ENCODE results near the gene NTSR1. TPM values are rescaled to one million over a fixed set of nuclear protein-coding genes. Genes with fewer than 3 reads are reported as not detected.
A peak's percentile ranks its signal among the peaks of the same experiment; 100 is the strongest.

NTSR1 gene
- total and polyA plus RNA-seq, 2 of the 13 experiments (the other 11 are each of a cell fraction or from before 2014, with no cell fraction given) = 0.09 to 0.12 TPM

- TF ChIP-seq FOXO1 (CRISPR knock-in tag; IDR thresholded peaks at IDR 0.05) (peak; percentile 44; the same call in 1 of the 2 replicates), SOX13 (IDR thresholded peaks at IDR 0.05) (peak; percentile 37; the same call in 1 of the 2 replicates), SOX13 (CRISPR knock-in tag; conservative IDR thresholded peaks at IDR 0.05 in 1 of 2, IDR thresholded peaks at IDR 0.05 in 1 of 2) (no peak), ZNF362 (CRISPR knock-in tag; IDR thresholded peaks at IDR 0.05; ENCODE audit: borderline replicate concordance) (0 out of 2 replicates have a peak, but pooled peaks have one; percentile 22), KDM5B (CRISPR knock-in tag; IDR thresholded peaks at IDR 0.05; ENCODE audit: borderline replicate concordance) (peak; percentile 55), ZFAT (CRISPR knock-in tag; conservative IDR thresholded peaks at IDR 0.05) (no peak), ZNF205 (CRISPR knock-in tag; IDR thresholded peaks at IDR 0.05) (peak; percentile 52; the same call in 1 of the 2 replicates), PHF21A (CRISPR knock-in tag; IDR thresholded peaks at IDR 0.05) (no peak; the same call in 1 of the 2 replicates), IRX3 (CRISPR knock-in tag; IDR thresholded peaks at IDR 0.05; ENCODE audit: borderline replicate concordance, low read depth) (no peak), ADNP (CRISPR knock-in tag; IDR thresholded peaks at IDR 0.05) (no peak), TOPORS (CRISPR knock-in tag; IDR thresholded peaks at IDR 0.05) (no peak), GMEB1 (CRISPR knock-in tag; IDR thresholded peaks at IDR 0.05; ENCODE audit: borderline replicate concordance) (no peak), SALL1 (CRISPR knock-in tag; IDR thresholded peaks at IDR 0.05) (peak; percentile 51; the same call in 1 of the 2 replicates), CHD2 (IDR thresholded peaks at IDR 0.05; ENCODE audit: low read depth, low read length) (no peak), PAXIP1 (CRISPR knock-in tag; conservative IDR thresholded peaks at IDR 0.05) (peak; percentile 75), CTCF (CRISPR knock-in tag; IDR thresholded peaks at IDR 0.05) (peak; percentile 20; the same call in 1 of the 2 replicates), MYPOP (CRISPR knock-in tag; IDR thresholded peaks at IDR 0.05) (no peak), ZNF746 (CRISPR knock-in tag; IDR thresholded peaks at IDR 0.05) (no peak), ZNF616 (CRISPR knock-in tag; IDR thresholded peaks at IDR 0.05; ENCODE audit: low read depth) (no peak)
Measured at GRCh38 chr20:62663145-62664018, 45.3 kb upstream of the NTSR1 start (continued).
